Measurements from ENCODE around the gene NFIA. TPM values are rescaled to one million over a fixed set of nuclear protein-coding genes. Genes with fewer than 3 reads are reported as not detected.
A peak's percentile ranks its signal among the peaks of the same experiment; 100 is the strongest.

NFIA gene
- total and polyA plus RNA-seq, 9 of the 15 experiments (the other 6 are each of a cell fraction or from before 2014, with no cell fraction given): 5.3 to 24.9 (median 9.8) TPM

- no peaks in the 10 kb centered on the region for H4K20me1 ChIP-seq (replicated peaks; ENCODE audit: control insufficient read depth, insufficient read depth, low read length)
- H3K27me3 ChIP-seq (ENCODE audit: control insufficient read depth in 2 of 2, insufficient read depth in 2 of 2, low read length in 2 of 2): no peaks in the 10 kb centered on the region
- H3K79me2 ChIP-seq (ENCODE audit: control insufficient read depth, insufficient read depth, low read length): peaks cover 15% of the 10 kb centered on the region
- WGBS (ENCODE audit: insufficient coverage, low coverage, missing lambda C conversion rate): 3% methylated on average over 39 of the region's 54 CpGs
- peaks cover 45 to 55% of the 10 kb centered on the region in 2 experiments for H3K4me1 ChIP-seq (replicated peaks in 1 of 2; ENCODE audit: control insufficient read depth in 2 of 2, insufficient read depth in 2 of 2, low read length in 2 of 2)
- peak overlapping the region; percentile 58 to 89 for H3K9ac ChIP-seq (ENCODE audit: insufficient read depth in 1 of 2, low read depth in 2 of 2, low read length in 2 of 2)
- FAIRE-seq: no peak
- ChIA-PET CTCF (ENCODE audit: low intra/inter-chr PET ratio) (no interaction called here), POLR2A (interaction anchor here (0.6 to 1.4 kb wide), 7 partner anchors 13 to 303 kb away, joined by 3 to 4 read pairs (median 3); no protein-coding TSS in a partner anchor)
- intact Hi-C loops (cut with micrococcal nuclease): loop anchor here (5.0 kb wide), 8 partner anchors 88 to 1383 kb away; partner anchors contain the start of gene USP1
- H3K4me3 ChIP-seq: peak overlapping the region; percentile 41
- no TSS peak for BruUV-seq (replicated peaks)
- peak; percentile 53 for ATAC-seq
- in situ Hi-C loops (cut with MboI): loop anchor here (5.0 kb wide), 1 partner anchor 83 kb away; no protein-coding TSS in a partner anchor
- peak overlapping the region; percentile 77 for H3K4me2 ChIP-seq (ENCODE audit: insufficient read depth, low read length)
- DNase-seq (ENCODE audit: extremely low read depth in 1 of 4, low spot score in 3 of 4): peak; percentile 65 to 84 (median 70)
- peak overlapping the region; percentile 82 for H3K27ac ChIP-seq (ENCODE audit: extremely low read depth, low read depth, low read length)
- H3K36me3 ChIP-seq (ENCODE audit: control insufficient read depth, insufficient read depth, low read length): no peaks in the 10 kb centered on the region
- H2AFZ ChIP-seq (ENCODE audit: low read depth, low read length): peak overlapping the region; percentile 88
- no peaks in the 10 kb centered on the region for H3K9me1 ChIP-seq (ENCODE audit: control insufficient read depth, insufficient read depth, low read length)
- H3K9me3 ChIP-seq (replicated peaks; ENCODE audit: control insufficient read depth, insufficient read depth, low read depth, low read length): no peaks in the 10 kb centered on the region
- TF ChIP-seq ETV6 (IDR thresholded peaks at IDR 0.05; ENCODE audit: borderline replicate concordance in 1 of 2, low read depth in 2 of 2, low read length in 1 of 2): no peak
- no peak for TF ChIP-seq ETV6 (CRISPR knock-in tag; IDR thresholded peaks at IDR 0.05; ENCODE audit: borderline replicate concordance)
- no peak for TF ChIP-seq MED1 (CRISPR knock-in tag; IDR thresholded peaks at IDR 0.05; ENCODE audit: borderline replicate concordance)
- TF ChIP-seq NCOA1 (IDR thresholded peaks at IDR 0.05; ENCODE audit: low read depth): no peak
- no peak for TF ChIP-seq DLX4 (CRISPR knock-in tag; IDR thresholded peaks at IDR 0.05)
- no peak for TF ChIP-seq BRF2 (IDR thresholded peaks at IDR 0.05; ENCODE audit: borderline replicate concordance, insufficient read depth, insufficient read length)
- TF ChIP-seq ZBED1 (IDR thresholded peaks at IDR 0.05): no peak
- no peak for TF ChIP-seq CSDE1 (IDR thresholded peaks at IDR 0.05)
- peak; percentile 76 for TF ChIP-seq L3MBTL2 (IDR thresholded peaks at IDR 0.05)
- TF ChIP-seq ZNF24 (IDR thresholded peaks at IDR 0.05): no peak
- TF ChIP-seq CTBP1 (IDR thresholded peaks at IDR 0.05; ENCODE audit: borderline replicate concordance): peak; percentile 89
- TF ChIP-seq ZNF143 (CRISPR knock-in tag; IDR thresholded peaks at IDR 0.05): no peak
- TF ChIP-seq ZBTB2 (IDR thresholded peaks at IDR 0.05): peak; percentile 63; the same call in 1 of the 2 replicates
- TF ChIP-seq NRF1 (conservative IDR thresholded peaks at IDR 0.05 in 1 of 2, IDR thresholded peaks at IDR 0.05 in 1 of 2): peak; percentile 53 to 65; a peak in 3 of 4 replicates
- peak; percentile 56; the same call in 1 of the 2 replicates for TF ChIP-seq E2F1 (CRISPR knock-in tag; IDR thresholded peaks at IDR 0.05)
- TF ChIP-seq ZSCAN32 (CRISPR knock-in tag; IDR thresholded peaks at IDR 0.05): no peak
- no peak for TF ChIP-seq OTX1 (CRISPR knock-in tag; IDR thresholded peaks at IDR 0.05)
- peak; percentile 91; the same call in 1 of the 2 replicates for TF ChIP-seq ZNF766 (CRISPR knock-in tag; conservative IDR thresholded peaks at IDR 0.05)
- no peak for TF ChIP-seq ZNF41 (CRISPR knock-in tag; conservative IDR thresholded peaks at IDR 0.05)
These were observed 28.4 kb upstream of the NFIA start for GRCh38 chr1:61053712-61054600.
